Effector memory CD4-positive, alpha-beta T cell (primary cell): ENCODE results near the gene RPUSD4.

Experiments
- DNase-seq, 3 donors: peaks; one replicate each; pipeline ENCODE4 v3.0.0-alpha.2; 2020
- H3K27ac ChIP-seq: 2 replicates; pipeline ENCODE4 v1.7.0; 2013; ENCODE audit warnings: mild to moderate bottlenecking, low read length, moderate library complexity; ENCODE audit not compliant: insufficient read depth, poor library complexity, severe bottlenecking
- H3K27me3 ChIP-seq: replicated peaks from 2 replicates; pipeline ENCODE4 v1.7.0; 2013; ENCODE audit warnings: mild to moderate bottlenecking, low read length; ENCODE audit not compliant: insufficient read depth, control insufficient read depth, poor library complexity, severe bottlenecking
- H3K36me3 ChIP-seq: 2 replicates; pipeline ENCODE4 v1.7.0; 2013; ENCODE audit warnings: mild to moderate bottlenecking, low read length, moderate library complexity; ENCODE audit not compliant: control insufficient read depth, insufficient read depth
- H3K4me1 ChIP-seq: 2 replicates; pipeline ENCODE4 v1.7.0; 2013; ENCODE audit warnings: low read length, mild to moderate bottlenecking; ENCODE audit not compliant: control insufficient read depth, insufficient read depth, poor library complexity, severe bottlenecking
- H3K4me3 ChIP-seq: 2 replicates; pipeline ENCODE4 v1.7.0; 2013; ENCODE audit warnings: low read length, low read depth, mild to moderate bottlenecking; ENCODE audit not compliant: insufficient read depth, poor library complexity, severe bottlenecking
- H3K9me3 ChIP-seq: 2 replicates; pipeline ENCODE4 v1.7.0; 2013; ENCODE audit warnings: mild to moderate bottlenecking, low read length, moderate library complexity; ENCODE audit not compliant: control insufficient read depth

RPUSD4 gene

GRCh38 chr11:126185259-126186024 lies 26.0 kb downstream of the RPUSD4 start:
- H3K9me3 ChIP-seq = no peaks in the 10 kb centered on the region
- H3K36me3 ChIP-seq = peaks cover 9% of the 10 kb centered on the region
- no peaks in the 10 kb centered on the region for H3K4me1 ChIP-seq
- no peak for DNase-seq
- H3K4me3 ChIP-seq = no peak overlapping the region
- H3K27me3 ChIP-seq = no peaks in the 10 kb centered on the region
- no peak overlapping the region for H3K27ac ChIP-seq

GRCh38 chr11:126182787-126183445 lies 28.5 kb downstream of the RPUSD4 start:
- Histone ChIP-seq H3K27ac (no peak overlapping the region), H3K36me3 (no peaks in the 10 kb centered on the region), H3K4me1 (no peaks in the 10 kb centered on the region), H3K4me3 (no peak overlapping the region), H3K27me3 (no peaks in the 10 kb centered on the region), H3K9me3 (no peaks in the 10 kb centered on the region)
- no peak for DNase-seq

GRCh38 chr11:126181939-126182730 lies 29.3 kb downstream of the RPUSD4 start:
- Histone ChIP-seq H3K27ac (no peak overlapping the region), H3K27me3 (no peaks in the 10 kb centered on the region), H3K4me1 (no peaks in the 10 kb centered on the region), H3K9me3 (no peaks in the 10 kb centered on the region), H3K36me3 (no peaks in the 10 kb centered on the region), H3K4me3 (no peak overlapping the region)
- no peak for DNase-seq

GRCh38 chr11:126176853-126177470 lies 34.5 kb downstream of the RPUSD4 start:
- no peak overlapping the region for H3K4me3 ChIP-seq

GRCh38 chr11:126175393-126175792 lies 36.1 kb downstream of the RPUSD4 start:
- Histone ChIP-seq H3K9me3 (no peaks in the 10 kb centered on the region), H3K27ac (no peak overlapping the region), H3K36me3 (no peaks in the 10 kb centered on the region), H3K4me3 (no peak overlapping the region), H3K4me1 (no peaks in the 10 kb centered on the region), H3K27me3 (no peaks in the 10 kb centered on the region)
- no peak for DNase-seq

More at GRCh38 chr11:126176853-126177470, 34.5 kb downstream of the RPUSD4 start:
- no peaks in the 10 kb centered on the region for H3K36me3 ChIP-seq
- H3K27ac ChIP-seq = no peak overlapping the region
- no peaks in the 10 kb centered on the region for H3K9me3 ChIP-seq
- H3K4me1 ChIP-seq = no peaks in the 10 kb centered on the region
- DNase-seq = no peak
- H3K27me3 ChIP-seq = no peaks in the 10 kb centered on the region

- H3K27me3 ChIP-seq = no peaks in the 10 kb centered on the region
- no peak overlapping the region for H3K4me3 ChIP-seq
- H3K9me3 ChIP-seq = no peaks in the 10 kb centered on the region
- no peak overlapping the region for H3K27ac ChIP-seq
- DNase-seq = no peak
- no peaks in the 10 kb centered on the region for H3K36me3 ChIP-seq
- H3K4me1 ChIP-seq = no peaks in the 10 kb centered on the region
Measured at GRCh38 chr11:126174816-126175215, 36.6 kb downstream of the RPUSD4 start.

GRCh38 chr11:126173257-126173656 lies 38.2 kb downstream of the RPUSD4 start:
- Histone ChIP-seq H3K9me3 (no peaks in the 10 kb centered on the region), H3K4me3 (no peak overlapping the region), H3K36me3 (no peaks in the 10 kb centered on the region), H3K4me1 (no peaks in the 10 kb centered on the region), H3K27ac (no peak overlapping the region), H3K27me3 (no peaks in the 10 kb centered on the region)
- DNase-seq = no peak

- no peak for DNase-seq
- Histone ChIP-seq H3K27me3 (no peaks in the 10 kb centered on the region), H3K4me1 (no peaks in the 10 kb centered on the region), H3K9me3 (no peaks in the 10 kb centered on the region), H3K27ac (no peak overlapping the region), H3K4me3 (no peak overlapping the region), H3K36me3 (no peaks in the 10 kb centered on the region)
Measured at GRCh38 chr11:126172596-126173038, 38.8 kb downstream of the RPUSD4 start.

GRCh38 chr11:126169291-126169690 lies 42.2 kb downstream of the RPUSD4 start:
- Histone ChIP-seq H3K27me3 (no peaks in the 10 kb centered on the region), H3K27ac (no peak overlapping the region), H3K9me3 (no peaks in the 10 kb centered on the region), H3K4me3 (no peak overlapping the region), H3K4me1 (no peaks in the 10 kb centered on the region), H3K36me3 (no peaks in the 10 kb centered on the region)
- DNase-seq = no peak
